Liver (tissue), 3 donors: ENCODE data around the gene NUAK1.
A peak's percentile ranks its signal among the peaks of the same experiment; 100 is the strongest.

Source experiments
- ATF3 ChIP-seq: IDR thresholded peaks from 2 replicates; pipeline ENCODE4 v1.6.1; 2016; ENCODE audit warnings: antibody characterized with exemption
- MAX ChIP-seq: IDR thresholded peaks from 2 replicates; pipeline ENCODE4 v1.6.1; 2016; ENCODE audit warnings: antibody characterized with exemption
- RAD21 ChIP-seq, 2 donors: IDR thresholded peaks; 2 replicates each; pipeline ENCODE4 v1.6.1; 2016; ENCODE audit warnings: antibody characterized with exemption in 2 of 2, mild to moderate bottlenecking in 2 of 2
- SP1 ChIP-seq: IDR thresholded peaks from 2 replicates; pipeline ENCODE4 v1.6.1; 2018; ENCODE audit warnings: antibody characterized with exemption, mild to moderate bottlenecking
- TAF1 ChIP-seq: conservative IDR thresholded peaks from 2 replicates; pipeline ENCODE4 v1.6.1; 2016; ENCODE audit warnings: antibody characterized with exemption, mild to moderate bottlenecking
- TF ChIP-seq, protein P1 (sequence below): fragments of 150-350 bp; IDR thresholded peaks from 2 replicates; pipeline ENCODE4 v1.5.1; 2017; ENCODE audit warnings: improper control_type of control experiment, low read depth, low read length; ENCODE audit not compliant: missing input control
- donor health status: healthy.
- donor health status: healthy.

DNA sequence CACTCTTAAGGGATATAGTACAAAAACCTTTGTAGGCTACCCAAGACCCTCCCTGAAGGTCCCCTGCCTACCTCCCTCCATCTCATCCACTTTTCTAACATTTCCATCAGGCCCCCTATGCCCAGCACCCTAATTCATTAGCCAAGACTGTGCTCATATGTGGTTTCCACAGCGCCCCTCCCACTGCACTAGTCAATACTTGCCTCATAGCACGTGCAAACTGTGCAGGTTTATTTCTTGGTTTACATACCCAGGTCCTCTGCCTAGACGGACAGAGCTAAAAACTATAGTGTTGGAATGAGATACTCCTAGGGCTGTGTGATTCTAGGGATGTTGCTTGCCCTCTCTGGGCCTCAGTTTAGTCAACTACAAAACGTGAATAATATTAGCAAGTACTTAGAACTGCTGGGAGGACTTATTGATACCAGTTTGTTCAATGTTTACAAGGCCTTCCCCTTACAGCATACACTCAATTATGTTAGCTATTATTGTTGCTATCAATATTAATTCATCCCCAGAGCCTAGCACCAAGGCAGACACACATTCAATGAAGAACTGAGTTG is 50.4 kb downstream of the NUAK1 start:
- TF ChIP-seq TAF1 (no peak), ATF3 (no peak), SP1 (no peak), MAX (peak; percentile 49), RAD21 (IDR thresholded peaks at IDR 0.05) (no peak)
- TF ChIP-seq, protein P1, sequence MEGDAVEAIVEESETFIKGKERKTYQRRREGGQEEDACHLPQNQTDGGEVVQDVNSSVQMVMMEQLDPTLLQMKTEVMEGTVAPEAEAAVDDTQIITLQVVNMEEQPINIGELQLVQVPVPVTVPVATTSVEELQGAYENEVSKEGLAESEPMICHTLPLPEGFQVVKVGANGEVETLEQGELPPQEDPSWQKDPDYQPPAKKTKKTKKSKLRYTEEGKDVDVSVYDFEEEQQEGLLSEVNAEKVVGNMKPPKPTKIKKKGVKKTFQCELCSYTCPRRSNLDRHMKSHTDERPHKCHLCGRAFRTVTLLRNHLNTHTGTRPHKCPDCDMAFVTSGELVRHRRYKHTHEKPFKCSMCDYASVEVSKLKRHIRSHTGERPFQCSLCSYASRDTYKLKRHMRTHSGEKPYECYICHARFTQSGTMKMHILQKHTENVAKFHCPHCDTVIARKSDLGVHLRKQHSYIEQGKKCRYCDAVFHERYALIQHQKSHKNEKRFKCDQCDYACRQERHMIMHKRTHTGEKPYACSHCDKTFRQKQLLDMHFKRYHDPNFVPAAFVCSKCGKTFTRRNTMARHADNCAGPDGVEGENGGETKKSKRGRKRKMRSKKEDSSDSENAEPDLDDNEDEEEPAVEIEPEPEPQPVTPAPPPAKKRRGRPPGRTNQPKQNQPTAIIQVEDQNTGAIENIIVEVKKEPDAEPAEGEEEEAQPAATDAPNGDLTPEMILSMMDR: no peak
